Left forelimb (tissue), 1 donor: ENCODE results near the gene TRAPPC3.
A peak's percentile ranks its signal among the peaks of the same experiment; 100 is the strongest.

Experiments used
- DNase-seq: peaks from one replicate; pipeline ENCODE4 v3.0.0-alpha.2; 2018; ENCODE audit warnings: low spot score

TRAPPC3 gene

DNA sequence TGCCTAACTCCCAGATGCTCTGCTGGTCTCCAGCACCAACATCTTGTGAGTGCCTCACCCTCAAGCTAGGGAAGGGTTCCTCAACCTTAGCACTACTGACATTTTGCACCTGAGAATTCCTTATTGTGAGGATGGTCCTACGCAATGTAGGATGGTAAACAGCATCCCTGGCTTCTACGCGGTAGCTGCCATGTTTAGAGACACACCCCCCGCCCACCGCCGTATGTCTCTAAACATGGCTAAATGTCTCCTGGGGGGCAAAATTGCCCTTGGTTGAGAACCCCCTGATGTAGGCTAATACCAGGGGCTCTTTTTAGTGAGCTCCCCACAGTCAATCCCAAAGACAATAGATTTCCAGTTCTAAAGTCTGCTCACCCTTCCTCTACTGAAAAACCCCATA is 4.2 kb upstream of the TRAPPC3 start:
- no peak for DNase-seq

GRCh38 chr1:36151845-36152203 is 2.5 kb upstream of the TRAPPC3 start:
- no peak for DNase-seq

GRCh38 chr1:36151134-36151844 is 2.0 kb upstream of the TRAPPC3 start:
- DNase-seq = no peak

DNA sequence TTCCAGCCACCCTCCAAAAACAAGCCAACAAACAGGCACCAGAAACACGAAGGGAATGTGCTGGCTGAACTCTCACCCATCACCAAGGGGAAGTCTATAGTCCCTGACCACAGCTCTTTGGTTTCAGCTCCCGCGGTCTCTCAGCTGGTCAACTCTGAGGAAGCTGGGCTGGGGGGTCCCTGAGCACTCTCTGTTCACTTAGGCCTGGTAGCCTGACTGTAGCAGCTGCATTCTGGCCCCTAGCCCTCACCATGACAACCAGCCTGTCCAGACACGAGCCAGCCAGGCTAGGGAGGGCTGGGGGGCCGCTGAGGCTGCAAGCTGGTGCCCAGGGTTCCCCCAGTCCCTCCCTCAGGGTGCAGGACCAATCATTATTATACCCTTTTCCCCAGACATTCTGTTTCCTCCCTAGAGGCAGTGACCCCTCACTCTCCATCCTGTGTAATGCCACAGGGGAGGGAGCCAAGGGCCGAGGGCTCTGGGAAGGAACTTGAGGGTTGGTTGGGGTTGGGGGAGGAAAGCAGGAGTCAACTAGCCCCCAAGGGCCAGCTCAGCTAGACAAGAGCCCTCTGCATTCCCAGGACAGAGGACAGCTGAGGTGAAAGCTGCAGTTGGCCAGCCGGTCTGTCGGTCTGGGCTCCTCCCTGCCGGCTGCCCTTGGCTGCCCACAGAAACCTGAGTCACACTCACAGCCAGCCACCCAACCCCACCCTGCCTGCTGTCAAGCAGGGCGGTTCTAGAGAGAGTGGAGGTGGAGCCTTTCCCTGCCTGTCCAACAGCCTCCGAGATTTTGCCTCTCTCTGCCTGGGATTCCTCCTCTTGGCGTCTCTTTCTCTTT is 1.2 kb upstream of the TRAPPC3 start:
- DNase-seq = peak; percentile 85

DNA sequence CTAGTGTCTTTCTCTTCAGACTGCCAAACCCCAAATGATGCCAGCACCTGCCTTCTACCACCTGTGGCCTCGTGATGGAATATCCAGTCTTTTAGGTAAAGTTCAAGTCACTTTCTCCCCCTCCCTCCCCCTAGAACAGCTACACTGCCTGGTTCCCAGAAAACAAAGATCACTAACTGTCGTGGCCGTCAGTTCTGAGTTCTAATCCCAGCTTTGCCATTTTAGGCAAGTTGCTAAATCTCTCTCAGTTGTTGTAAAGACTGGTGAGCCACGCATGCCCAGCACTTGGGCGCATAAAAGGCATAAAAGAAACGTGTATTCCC is 648 bp upstream of the TRAPPC3 start:
- DNase-seq = no peak

GRCh38 chr1:36148821-36149236 is 457 bp downstream of the TRAPPC3 start:
- DNase-seq = no peak

DNA sequence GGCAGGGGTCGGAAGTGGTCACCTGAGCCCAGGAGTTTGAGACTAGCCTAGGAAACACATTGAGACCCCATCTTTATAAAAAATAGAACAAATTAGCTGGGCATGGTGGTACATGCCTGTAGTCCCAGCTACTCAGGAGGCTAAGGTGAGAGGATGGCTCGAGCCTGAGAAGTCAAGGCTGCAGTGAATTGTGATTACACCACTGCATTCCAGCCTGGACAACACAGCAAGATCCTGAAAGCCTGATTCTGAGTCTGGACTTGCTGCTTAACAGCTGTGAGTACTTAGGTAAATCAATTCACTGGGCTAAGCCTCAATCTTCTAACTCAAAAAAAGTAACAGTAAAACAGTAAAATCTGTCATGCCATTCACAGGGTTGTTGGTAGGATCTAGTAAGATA is 4.9 kb downstream of the TRAPPC3 start:
- DNase-seq = no peak

DNA sequence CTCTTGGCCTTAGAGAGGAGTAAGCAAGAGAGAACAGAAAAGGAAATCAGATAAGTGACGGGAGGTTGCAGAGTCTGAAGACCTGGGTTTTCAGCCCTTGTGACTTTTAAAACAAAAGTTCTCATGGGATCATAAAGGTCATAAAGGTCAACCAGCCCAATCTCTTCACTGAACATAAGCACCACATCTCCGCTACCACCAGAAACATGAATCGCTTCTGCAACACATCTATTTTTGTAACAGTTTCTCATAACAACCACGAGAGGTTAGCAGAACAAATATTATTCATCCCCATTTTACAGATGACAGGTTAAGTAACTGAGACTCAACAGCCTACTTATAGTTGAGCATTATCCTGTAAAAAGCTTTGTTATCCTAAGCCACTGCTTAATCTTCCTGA is 5.9 kb downstream of the TRAPPC3 start:
- no peak for DNase-seq

- no peak for DNase-seq
Measured at GRCh38 chr1:36142121-36142520, 7.2 kb downstream of the TRAPPC3 start.

- DNase-seq = no peak
Measured at GRCh38 chr1:36139521-36139920, 9.8 kb downstream of the TRAPPC3 start.

DNA sequence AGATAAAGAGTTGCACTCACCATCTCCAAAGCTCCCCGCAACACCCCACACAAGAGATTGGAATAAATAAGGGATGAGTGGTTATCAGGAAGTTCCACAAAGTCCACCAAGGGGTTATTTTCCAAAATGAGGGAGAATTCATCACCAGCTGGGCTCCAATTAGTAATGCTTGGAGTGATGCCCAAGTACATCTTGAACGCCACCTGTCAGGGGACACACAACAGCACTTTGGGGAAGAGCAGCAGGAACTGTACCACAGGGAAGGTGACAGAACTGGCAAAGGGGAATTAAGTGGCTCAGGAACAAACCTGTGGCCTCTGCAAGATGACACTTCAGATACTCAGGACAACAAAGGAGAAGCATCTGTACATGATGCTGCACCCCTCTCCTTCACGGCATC is 11.5 kb downstream of the TRAPPC3 start:
- no peak for DNase-seq

GRCh38 chr1:36137226-36137625 is 12.1 kb downstream of the TRAPPC3 start:
- no peak for DNase-seq

GRCh38 chr1:36136535-36136934 is 12.8 kb downstream of the TRAPPC3 start:
- no peak for DNase-seq

GRCh38 chr1:36135796-36136195 is 13.5 kb downstream of the TRAPPC3 start:
- DNase-seq = no peak

- no peak for DNase-seq
Measured at GRCh38 chr1:36135330-36135667, 14.0 kb downstream of the TRAPPC3 start.

GRCh38 chr1:36134505-36135329 is 14.6 kb downstream of the TRAPPC3 start:
- DNase-seq = no peak

GRCh38 chr1:36134031-36134430 is 15.3 kb downstream of the TRAPPC3 start:
- no peak for DNase-seq

- no peak for DNase-seq
Measured at GRCh38 chr1:36133484-36133883, 15.8 kb downstream of the TRAPPC3 start.

DNA sequence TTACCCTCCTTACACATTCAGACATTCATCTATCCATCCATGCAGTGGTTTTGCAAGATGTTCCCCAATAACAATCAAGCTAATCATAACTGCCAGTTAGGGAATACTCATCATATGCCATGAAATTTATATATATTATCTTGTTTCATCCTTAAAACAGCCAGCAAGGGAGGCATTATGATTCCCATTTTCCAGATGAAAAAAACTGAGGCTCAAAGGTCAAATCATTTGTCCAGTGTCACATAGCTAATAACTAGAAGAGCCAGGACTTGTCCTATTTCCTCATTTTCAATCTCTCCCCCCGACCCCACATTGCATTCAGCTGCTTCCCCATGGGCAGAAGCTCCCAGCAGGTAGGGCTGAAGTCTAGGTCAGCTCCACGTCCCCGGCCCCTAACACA is 17.3 kb downstream of the TRAPPC3 start:
- DNase-seq = no peak

GRCh38 chr1:36128905-36129206 is 20.4 kb downstream of the TRAPPC3 start:
- no peak for DNase-seq

GRCh38 chr1:36128126-36128904 is 21.0 kb downstream of the TRAPPC3 start:
- no peak for DNase-seq

DNA sequence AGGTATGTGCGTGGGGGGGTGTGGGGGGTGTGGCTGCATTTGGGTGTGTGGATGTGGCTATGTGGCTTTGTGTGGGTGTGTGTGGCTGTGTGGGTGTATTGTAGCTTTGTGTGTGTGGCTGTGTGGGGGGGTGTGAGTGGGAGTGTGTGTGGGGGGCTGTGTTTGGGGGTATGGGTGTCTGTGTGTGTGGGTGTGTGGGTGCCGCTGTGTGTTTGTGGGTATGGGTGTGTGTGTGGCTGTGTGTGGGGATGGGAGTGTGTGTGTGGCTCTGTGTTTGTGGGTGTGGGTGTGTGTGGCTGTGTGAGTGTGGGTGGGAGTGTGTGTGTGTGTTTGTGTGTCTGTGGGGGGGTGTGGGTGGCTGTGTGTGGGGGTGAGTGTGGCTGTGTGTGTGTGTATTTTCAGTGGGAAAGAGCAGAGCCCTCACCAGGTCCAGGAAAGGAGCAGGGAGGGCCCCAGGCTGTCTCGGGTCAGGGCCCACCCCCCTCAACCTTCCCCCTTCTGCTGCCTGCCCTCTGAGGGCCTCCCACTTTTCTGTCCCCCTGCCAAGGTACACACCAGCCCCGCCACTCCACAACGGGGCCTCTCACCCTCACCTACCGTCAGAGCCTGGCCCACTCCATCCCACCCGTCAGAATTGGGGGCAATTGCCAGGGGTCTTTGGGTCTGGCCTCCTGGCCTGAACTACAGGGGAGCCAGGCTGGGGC is 22.3 kb downstream of the TRAPPC3 start:
- DNase-seq = no peak
